ENCODE data around the gene CIRBP. TPM values are rescaled to one million over a fixed set of nuclear protein-coding genes. Genes with fewer than 3 reads are reported as not detected.
A peak's percentile ranks its signal among the peaks of the same experiment; 100 is the strongest.

CIRBP gene
- total RNA-seq, 1 donor from 2014 or later: 174 TPM

GRCh38 chr19:1243768-1244692 lies 25.1 kb upstream of the CIRBP start:
- DNase-seq (ENCODE audit: low read depth): peak; percentile 61

- no peak for DNase-seq (ENCODE audit: low read depth)
These were observed 24.3 kb upstream of the CIRBP start for GRCh38 chr19:1244693-1245451.

DNA sequence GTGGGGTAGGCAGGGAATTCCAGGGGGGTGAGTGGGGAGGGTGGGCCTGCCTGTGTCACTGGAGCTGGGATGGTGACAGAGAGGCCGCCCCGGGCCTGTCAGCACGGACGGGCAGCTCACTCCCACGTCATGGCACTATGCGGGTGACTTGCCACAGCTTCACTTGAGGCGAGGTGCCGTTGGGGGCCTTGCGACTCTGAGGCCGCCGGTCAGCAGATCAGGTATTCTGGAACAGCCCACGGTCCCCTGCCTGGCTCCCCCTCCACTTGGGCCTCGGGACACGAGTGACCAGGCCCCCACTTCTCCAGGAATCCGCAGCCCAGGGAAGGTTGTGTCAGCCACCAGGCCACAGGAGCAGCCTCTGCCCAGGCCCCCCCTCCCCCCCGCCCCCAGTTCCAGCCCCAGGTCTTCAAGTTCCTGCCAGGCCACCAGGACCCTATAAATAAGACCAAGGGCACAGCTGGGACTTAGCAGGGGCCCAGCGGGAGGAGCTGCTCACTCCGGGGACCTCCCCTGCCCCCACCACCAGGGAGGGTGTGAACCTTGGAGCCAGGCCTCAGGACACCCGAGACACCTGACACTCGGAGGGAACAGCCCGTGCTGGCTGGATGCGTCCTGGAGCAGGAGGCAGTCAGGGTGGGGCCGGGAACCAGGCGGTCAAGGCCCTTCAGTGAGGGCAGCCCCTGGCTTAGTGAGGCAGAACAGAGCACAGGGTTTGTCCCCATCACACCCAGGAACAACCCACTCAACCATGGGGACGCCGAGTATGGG lies 23.5 kb upstream of the CIRBP start:
- DNase-seq (ENCODE audit: low read depth): peak; percentile 36

- DNase-seq (ENCODE audit: low read depth): peak; percentile 40
These were observed 22.7 kb upstream of the CIRBP start for GRCh38 chr19:1246265-1247087.

DNA sequence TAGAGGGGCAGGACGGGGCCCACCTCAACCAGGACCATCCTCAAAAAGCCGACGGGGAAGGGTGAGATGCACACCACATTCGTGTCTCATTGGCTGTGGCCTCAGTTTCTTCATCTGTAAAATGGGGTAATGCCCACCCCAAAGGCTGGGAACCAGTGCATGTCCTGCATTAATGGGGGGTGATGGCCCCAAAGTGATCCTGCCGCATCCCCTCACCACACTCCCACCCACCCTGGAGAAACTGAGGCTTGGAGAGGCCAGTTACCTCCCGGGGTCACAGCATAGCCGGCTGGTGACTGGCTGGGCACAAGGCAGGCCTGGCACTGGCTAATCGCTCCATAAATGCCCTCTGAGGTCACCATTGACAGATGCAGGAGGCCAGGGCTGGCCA lies 21.4 kb upstream of the CIRBP start:
- peak; percentile 59 for DNase-seq (ENCODE audit: low read depth)

GRCh38 chr19:1248139-1248785 lies 20.9 kb upstream of the CIRBP start, which contains the start of gene MIDN:
TSS of gene MIDN (plus strand) at chr19:1248583. CDS start at chr19:1250297, 1,714 bp downstream.
- peak; percentile 49 for DNase-seq (ENCODE audit: low read depth)

- no peak for DNase-seq (ENCODE audit: low read depth)
These were observed 20.3 kb upstream of the CIRBP start for GRCh38 chr19:1248786-1249297.

DNA sequence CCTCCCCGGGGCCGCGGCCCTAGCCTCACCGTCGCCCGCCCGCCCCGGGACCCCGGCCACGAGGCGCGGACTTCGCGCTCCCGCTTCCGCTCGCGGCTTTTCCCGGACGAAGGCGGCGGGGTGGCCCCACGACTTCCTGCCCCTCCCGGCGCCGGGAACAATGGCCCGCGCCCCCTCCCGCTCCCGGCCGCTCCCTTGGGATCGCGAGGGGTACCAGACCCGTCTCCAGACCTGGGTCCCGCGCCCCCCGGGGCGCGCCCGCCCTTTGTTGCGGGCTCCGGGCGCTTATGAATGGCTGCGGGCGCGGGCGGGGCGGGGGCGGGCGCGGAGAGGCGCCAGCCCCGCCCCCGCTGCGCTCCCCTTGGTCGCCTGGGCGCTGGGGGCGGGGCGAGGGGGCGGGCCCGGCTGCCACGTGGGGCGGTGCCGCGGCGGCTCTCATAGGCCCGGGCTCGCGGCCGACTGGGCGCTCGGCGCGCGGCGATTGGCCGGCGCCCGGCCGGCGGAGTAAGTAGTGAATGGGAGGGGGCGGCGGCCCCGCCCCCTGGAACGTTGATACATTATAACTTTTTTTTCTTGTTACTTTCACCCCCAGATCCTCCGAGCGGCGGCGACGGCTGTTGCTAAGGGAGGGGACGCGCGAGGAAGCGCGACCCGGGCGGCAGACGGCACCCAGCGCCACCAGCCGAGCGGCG lies 19.7 kb upstream of the CIRBP start:
- DNase-seq (ENCODE audit: low read depth): peak; percentile 83

DNA sequence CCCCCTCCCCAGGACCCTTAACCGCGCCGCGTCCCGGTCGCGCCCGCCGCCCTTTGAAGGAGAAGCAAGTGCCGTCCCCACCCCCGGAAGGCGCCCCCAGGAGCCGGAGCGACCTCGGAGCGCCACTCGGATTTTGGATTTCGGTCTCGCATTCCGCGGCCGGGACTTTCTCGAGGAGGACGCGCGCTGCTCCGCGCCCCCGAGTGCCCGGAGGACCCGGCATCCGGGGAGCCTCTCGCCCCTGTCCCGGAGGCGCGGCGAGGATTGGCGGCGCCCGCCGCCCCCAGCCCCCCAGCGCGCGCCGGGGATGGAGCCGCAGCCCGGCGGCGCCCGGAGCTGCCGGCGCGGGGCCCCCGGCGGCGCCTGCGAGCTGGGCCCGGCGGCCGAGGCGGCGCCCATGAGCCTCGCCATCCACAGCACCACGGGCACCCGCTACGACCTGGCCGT lies 19.1 kb upstream of the CIRBP start:
- DNase-seq (ENCODE audit: low read depth): no peak

DNA sequence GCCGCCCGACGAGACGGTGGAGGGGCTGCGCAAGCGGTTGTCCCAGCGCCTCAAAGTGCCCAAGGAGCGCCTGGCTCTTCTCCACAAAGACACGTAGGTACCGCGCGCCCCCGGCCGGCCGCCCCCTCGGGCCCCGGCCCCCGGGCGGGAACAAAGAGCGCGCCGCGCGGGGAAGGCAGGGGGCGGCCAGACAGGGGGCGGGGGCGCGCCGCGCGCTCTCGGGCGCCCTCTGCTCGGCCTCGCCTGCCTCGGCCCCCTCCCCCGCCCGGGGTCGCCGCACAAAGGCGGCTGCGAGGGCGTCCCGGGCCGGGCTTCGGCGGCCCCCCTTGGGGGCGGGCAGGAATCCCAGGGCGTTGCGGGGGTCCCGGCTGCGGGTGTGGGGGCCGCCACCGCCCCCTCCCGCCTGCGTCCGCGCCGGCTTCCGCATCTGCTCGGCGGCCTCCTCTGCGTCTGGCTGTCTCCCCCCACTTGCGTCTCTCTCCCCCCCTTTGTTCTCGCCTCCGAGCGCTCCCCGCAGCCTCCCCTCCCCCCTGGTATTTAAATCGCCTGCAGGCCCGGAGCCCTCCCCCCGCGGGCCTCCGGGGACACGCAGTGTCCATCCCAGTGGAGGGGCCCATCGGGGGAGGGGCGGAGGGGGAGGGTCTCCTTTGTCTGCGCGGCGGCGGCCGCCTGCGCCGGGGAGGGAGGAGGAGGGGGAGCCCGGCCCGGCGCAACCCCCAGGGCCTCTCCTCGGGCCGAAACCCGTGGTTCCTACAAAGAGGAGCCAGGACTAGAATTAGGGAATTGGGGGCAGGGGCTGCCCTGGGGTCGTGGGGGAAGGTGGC lies 18.5 kb upstream of the CIRBP start:
- no peak for DNase-seq (ENCODE audit: low read depth)

DNA sequence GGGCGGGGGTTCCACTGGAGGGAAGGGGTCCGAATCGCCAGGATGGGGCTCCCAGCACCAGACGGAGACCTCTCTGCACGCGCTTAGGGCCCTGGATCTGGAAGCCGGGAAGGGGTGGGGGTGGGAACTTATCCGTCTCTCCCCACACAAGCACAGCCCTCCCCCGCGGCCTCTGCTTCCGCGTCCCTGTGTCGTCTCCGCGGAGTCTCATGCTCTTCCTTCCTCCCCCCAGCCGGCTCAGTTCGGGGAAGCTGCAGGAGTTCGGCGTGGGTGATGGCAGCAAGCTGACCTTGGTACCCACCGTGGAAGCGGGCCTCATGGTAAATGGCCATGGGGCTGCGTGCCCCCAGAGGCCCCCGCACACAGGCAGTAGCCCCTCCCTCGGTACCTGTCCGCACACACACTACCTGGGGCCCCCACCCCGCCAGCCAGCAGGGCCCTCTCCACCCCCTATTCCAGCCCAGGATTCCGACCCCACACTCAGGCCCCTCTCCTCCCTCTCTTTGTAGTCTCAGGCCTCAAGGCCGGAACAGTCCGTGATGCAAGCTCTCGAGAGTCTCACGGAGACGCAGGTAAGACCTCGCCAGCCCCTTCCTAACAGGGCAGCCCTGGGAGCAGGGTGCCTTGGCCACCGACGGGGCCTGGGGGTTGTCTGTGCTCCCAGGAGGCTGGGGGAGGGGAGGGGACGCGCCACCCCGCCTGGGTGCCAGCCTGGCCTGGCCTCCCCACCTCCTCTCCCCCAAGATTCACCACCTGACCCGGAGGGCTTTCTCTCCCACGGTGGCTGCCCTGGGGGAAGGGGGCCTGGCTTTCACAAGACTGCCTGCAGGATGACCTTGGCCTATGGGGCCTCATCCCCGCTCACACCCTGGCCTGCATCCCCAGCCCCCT lies 17.6 kb upstream of the CIRBP start:
- DNase-seq (ENCODE audit: low read depth): no peak

DNA sequence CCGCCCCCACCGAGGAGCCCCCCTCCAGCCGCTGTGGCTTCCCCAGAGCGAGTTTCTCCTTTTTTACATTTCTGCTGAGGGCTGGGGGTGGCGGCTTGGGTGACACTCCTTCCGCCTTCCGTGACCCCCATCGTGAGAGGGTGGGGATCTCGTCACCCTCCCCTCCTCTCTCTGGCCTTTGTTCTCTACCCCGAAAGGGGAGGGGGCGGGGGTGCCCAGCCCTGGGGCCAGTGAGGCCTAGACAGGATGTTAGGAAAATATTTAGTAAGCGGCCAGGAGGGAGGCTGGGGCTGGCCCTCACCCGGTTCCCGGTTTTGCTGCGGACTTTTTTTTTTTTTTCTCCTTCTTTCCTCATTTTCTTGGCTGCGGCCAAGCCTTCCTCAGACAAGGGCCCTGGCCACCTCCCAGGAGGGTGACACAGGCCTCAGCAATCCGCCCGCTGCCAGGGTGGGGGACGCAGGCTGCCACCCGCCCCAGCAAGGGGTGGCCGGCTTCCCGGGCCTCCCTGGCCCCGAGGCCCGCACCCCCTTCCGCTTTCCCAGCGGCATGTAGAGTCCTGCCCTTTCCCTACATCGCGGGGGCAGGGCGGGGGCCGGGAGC lies 16.8 kb upstream of the CIRBP start:
- peak; percentile 88 for DNase-seq (ENCODE audit: low read depth)

- peak; percentile 93 for DNase-seq (ENCODE audit: low read depth)
These were observed 16.2 kb upstream of the CIRBP start for GRCh38 chr19:1252821-1253513.

- peak; percentile 77 for DNase-seq (ENCODE audit: low read depth)
These were observed 15.5 kb upstream of the CIRBP start for GRCh38 chr19:1253514-1254080.

GRCh38 chr19:1254081-1254527 lies 15.0 kb upstream of the CIRBP start:
- DNase-seq (ENCODE audit: low read depth): no peak

GRCh38 chr19:1254530-1255185 lies 14.5 kb upstream of the CIRBP start:
- no peak for DNase-seq (ENCODE audit: low read depth)
